CD4-positive, alpha-beta T cell treated with Interleukin-21 for 1 hour (primary cell): ENCODE data around the gene TCHHL1.

Source experiments
- DNase-seq: peaks from one replicate; pipeline ENCODE4 v3.0.0-alpha.2; 2020

TCHHL1 gene

GRCh38 chr1:152089014-152089674 lies at the start of gene TCHHL1:
Gene TCHHL1 (minus strand): TSS chr1:152089064. CDS start chr1:152088143, 921 bp downstream.
- DNase-seq: no peak

GRCh38 chr1:152137215-152137614 lies 48.4 kb upstream of the TCHHL1 start:
- DNase-seq: no peak

- no peak for DNase-seq
These were observed 41.3 kb upstream of the TCHHL1 start for GRCh38 chr1:152130186-152130585.

- no peak for DNase-seq
These were observed 38.8 kb upstream of the TCHHL1 start for GRCh38 chr1:152127673-152128072.

- DNase-seq: no peak
These were observed 37.1 kb upstream of the TCHHL1 start for GRCh38 chr1:152125834-152126443.

- DNase-seq: no peak
These were observed 30.1 kb upstream of the TCHHL1 start for GRCh38 chr1:152118915-152119314.

- DNase-seq: no peak
These were observed 26.5 kb upstream of the TCHHL1 start, which contains the start of gene TCHH for GRCh38 chr1:152115344-152115743. Gene TCHH (minus strand): TSS chr1:152115444. CDS start chr1:152114080, 1,364 bp downstream.

- no peak for DNase-seq
These were observed 24.1 kb upstream of the TCHHL1 start for GRCh38 chr1:152112885-152113432.

- DNase-seq: no peak
These were observed 23.4 kb upstream of the TCHHL1 start for GRCh38 chr1:152112101-152112884.

GRCh38 chr1:152111515-152111968 lies 22.7 kb upstream of the TCHHL1 start:
- peak; percentile 18 for DNase-seq

- DNase-seq: peak; percentile 6
These were observed 22.1 kb upstream of the TCHHL1 start for GRCh38 chr1:152110860-152111514.

GRCh38 chr1:152110365-152110859 lies 21.5 kb upstream of the TCHHL1 start:
- peak; percentile 18 for DNase-seq

GRCh38 chr1:152109998-152110294 lies 21.1 kb upstream of the TCHHL1 start:
- DNase-seq: no peak

GRCh38 chr1:152109231-152109997 lies 20.6 kb upstream of the TCHHL1 start:
- DNase-seq: no peak

GRCh38 chr1:152108882-152109222 lies 20.0 kb upstream of the TCHHL1 start:
- DNase-seq: no peak

GRCh38 chr1:152107984-152108881 lies 19.4 kb upstream of the TCHHL1 start:
- DNase-seq: no peak

- DNase-seq: no peak
These were observed 18.4 kb upstream of the TCHHL1 start for GRCh38 chr1:152107031-152107983.

- no peak for DNase-seq
These were observed 16.0 kb upstream of the TCHHL1 start for GRCh38 chr1:152104854-152105253.

GRCh38 chr1:152096931-152097330 lies 8.1 kb upstream of the TCHHL1 start:
- no peak for DNase-seq

- no peak for DNase-seq
These were observed 2.1 kb downstream of the TCHHL1 start for GRCh38 chr1:152086760-152087159.
